Keratinocyte (primary cell): Measurements from ENCODE around the gene PROM1. TPM values are rescaled to one million over a fixed set of nuclear protein-coding genes. Genes with fewer than 3 reads are reported as not detected.

ENCODE experiments used
- DNase-seq: peaks from one replicate; pipeline ENCODE4 v3.0.0-alpha.2; 2011; ENCODE audit warnings: low read depth, missing footprints, low spot score
- FAIRE-seq: peaks from 2 replicates; lab custom pipeline; 2011; peaks lifted over from hg19 to GRCh38; lab: Jason Lieb, UNC
- H2AFZ ChIP-seq: 2 replicates; pipeline ENCODE4 v1.6.0; 2012; ENCODE audit warnings: low read length, control low read depth, inconsistent platforms; ENCODE audit not compliant: control insufficient read depth
- H3K27ac ChIP-seq: 2 replicates; pipeline ENCODE4 v1.5.1; 2011; ENCODE audit warnings: low read length; ENCODE audit not compliant: control insufficient read depth, insufficient read depth
- H3K27me3 ChIP-seq: 3 replicates; pipeline ENCODE4 v1.6.0; 2011; ENCODE audit warnings: low read length; ENCODE audit not compliant: control insufficient read depth, insufficient read depth; ENCODE audit errors: extremely low read depth
- H3K36me3 ChIP-seq, 2 experiments: 2 replicates in 1 of 2; 3 replicates in 1 of 2; pipeline ENCODE4 v1.5.1; 2011; ENCODE audit warnings: low read length in 2 of 2, mild to moderate bottlenecking in 1 of 2; ENCODE audit not compliant: control insufficient read depth in 2 of 2, insufficient read depth in 2 of 2; ENCODE audit errors: extremely low read depth in 1 of 2
- H3K4me1 ChIP-seq: 3 replicates; pipeline ENCODE4 v1.5.1; 2011; ENCODE audit warnings: low read length; ENCODE audit not compliant: control insufficient read depth, insufficient read depth; ENCODE audit errors: extremely low read depth
- H3K4me2 ChIP-seq: 3 replicates; pipeline ENCODE4 v1.6.0; 2011; ENCODE audit warnings: low read depth, low read length; ENCODE audit not compliant: control insufficient read depth, insufficient read depth; ENCODE audit errors: extremely low read depth
- H3K4me3 ChIP-seq, 3 experiments: fragments of 200-600 bp in 1 of 3; sonication (generic) in 1 of 3; 2 replicates in 2 of 3; 3 replicates in 1 of 3; pipeline ENCODE4 v1.5.1; 2011 to 2016; ENCODE audit warnings: low read length in 3 of 3, mild to moderate bottlenecking in 3 of 3, control low read depth in 2 of 3, inconsistent platforms in 1 of 3, low read depth in 1 of 3, mixed read lengths in 1 of 3, mixed run types in 1 of 3, moderate library complexity in 1 of 3; ENCODE audit not compliant: control insufficient read depth in 2 of 3, insufficient read depth in 2 of 3; ENCODE audit errors: extremely low read depth in 1 of 3
- H3K79me2 ChIP-seq: 2 replicates; pipeline ENCODE4 v1.6.0; 2012; ENCODE audit warnings: low read length; ENCODE audit not compliant: control insufficient read depth, insufficient read depth
- H3K9ac ChIP-seq: 3 replicates; pipeline ENCODE4 v1.6.0; 2011; ENCODE audit warnings: low read length; ENCODE audit not compliant: control insufficient read depth, insufficient read depth; ENCODE audit errors: extremely low read depth
- H3K9me1 ChIP-seq: 3 replicates; pipeline ENCODE4 v1.6.0; 2011; ENCODE audit warnings: low read length; ENCODE audit not compliant: control insufficient read depth, insufficient read depth; ENCODE audit errors: extremely low read depth
- H3K9me3 ChIP-seq: 2 replicates; pipeline ENCODE4 v1.5.1; 2012; ENCODE audit warnings: low read depth, low read length; ENCODE audit not compliant: control insufficient read depth
- H4K20me1 ChIP-seq: 3 replicates; pipeline ENCODE4 v1.6.0; 2011; ENCODE audit warnings: low read length; ENCODE audit not compliant: control insufficient read depth, insufficient read depth; ENCODE audit errors: extremely low read depth
- CTCF ChIP-seq, 3 experiments: IDR thresholded peaks in 1 of 3; conservative IDR thresholded peaks in 1 of 3; optimal IDR thresholded peaks in 1 of 3; 2 replicates in 2 of 3; 3 replicates in 1 of 3; pipeline versions ENCODE3 to v1.5.1; 2011; ENCODE audit warnings: low read length in 3 of 3, mild to moderate bottlenecking in 3 of 3, moderate library complexity in 2 of 3, control low read depth in 1 of 3, inconsistent platforms in 1 of 3; ENCODE audit not compliant: insufficient read depth in 2 of 3; ENCODE audit errors: extremely low read depth in 1 of 3
- EZH2 ChIP-seq: IDR thresholded peaks from one replicate; pipeline ENCODE4 v1.6.1; 2012; ENCODE audit warnings: inconsistent platforms, mild to moderate bottlenecking, low read length, moderate library complexity
- dilution Hi-C: fragments of 300-500 bp; cut with MboI; formaldehyde crosslinking; loops from one replicate; pipeline ENCODE4 v1.7.0; 2020; ENCODE audit warnings: low sequenced_read_pairs; ENCODE audit not compliant: extremely low pct_ligation_motif_present
- polyA plus RNA-seq, 5 experiments: library from polyadenylated mRNA; depleted of rRNA in 3 of 5; stranded (reverse) in 3 of 5; stranded (forward) in 1 of 5; unstranded in 1 of 5; fragments of >200 nt; gene quantifications; 1 replicate in 1 of 5; 2 replicates in 3 of 5; 3 replicates in 1 of 5; pipeline versions ENCODE4 v1.2.1 to v1.2.3, GENCODE V29; 2011 to 2012; ENCODE audit warnings: missing spikeins in 2 of 5, low read depth in 1 of 5, low replicate concordance in 1 of 5

The PROM1 gene
- polyA plus RNA-seq, 1 donor (not counting 4 experiments of a cell fraction or from before 2014, with no cell fraction given): not detected

GRCh38 chr4:16118090-16118489, 34.3 kb upstream of the PROM1 start:
- no peaks in the 10 kb centered on the region for H3K79me2 ChIP-seq
- TF ChIP-seq CTCF (optimal IDR thresholded peaks at IDR 0.05 in 1 of 3, IDR thresholded peaks at IDR 0.05 in 1 of 3, conservative IDR thresholded peaks at IDR 0.05 in 1 of 3; ENCODE audit: extremely low read depth in 1 of 3, insufficient read depth in 2 of 3, low read length in 3 of 3): no peak
- TF ChIP-seq EZH2: no peak
- no peaks in the 10 kb centered on the region for H3K9me3 ChIP-seq
- no peak overlapping the region for H3K4me3 ChIP-seq
- no peaks in the 10 kb centered on the region for H3K9me1 ChIP-seq
- H3K36me3 ChIP-seq: no peaks in the 10 kb centered on the region
- no peak overlapping the region for H3K9ac ChIP-seq
- no peak overlapping the region for H3K4me2 ChIP-seq
- no peaks in the 10 kb centered on the region for H3K4me1 ChIP-seq
- H2AFZ ChIP-seq: no peak overlapping the region
- H3K27me3 ChIP-seq: peaks cover 5% of the 10 kb centered on the region
- FAIRE-seq (no peak), DNase-seq (no peak)
- dilution Hi-C loops: no loop called here
- H3K27ac ChIP-seq: no peak overlapping the region
- H4K20me1 ChIP-seq: no peaks in the 10 kb centered on the region

- H2AFZ ChIP-seq: no peak overlapping the region
- H3K9ac ChIP-seq: no peak overlapping the region
- DNase-seq (no peak), FAIRE-seq (no peak)
- no peak overlapping the region for H3K4me2 ChIP-seq
- H3K27ac ChIP-seq: no peak overlapping the region
- no peaks in the 10 kb centered on the region for H4K20me1 ChIP-seq
- TF ChIP-seq EZH2 (no peak), CTCF (optimal IDR thresholded peaks at IDR 0.05 in 1 of 3, IDR thresholded peaks at IDR 0.05 in 1 of 3, conservative IDR thresholded peaks at IDR 0.05 in 1 of 3; ENCODE audit: extremely low read depth in 1 of 3, insufficient read depth in 2 of 3, low read length in 3 of 3) (no peak)
- H3K4me1 ChIP-seq: no peaks in the 10 kb centered on the region
- no peaks in the 10 kb centered on the region for H3K9me1 ChIP-seq
- H3K36me3 ChIP-seq: no peaks in the 10 kb centered on the region
- H3K27me3 ChIP-seq: no peaks in the 10 kb centered on the region
- no peaks in the 10 kb centered on the region for H3K79me2 ChIP-seq
- no peak overlapping the region for H3K4me3 ChIP-seq
- H3K9me3 ChIP-seq: no peaks in the 10 kb centered on the region
- dilution Hi-C loops: no loop called here
Observed at GRCh38 chr4:16117164-16117563, 33.3 kb upstream of the PROM1 start.
